ENCODE measurements around the gene ZNF407.

The ZNF407 gene

GRCh38 chr18:74654638-74655037 is 57.0 kb downstream of the ZNF407 start:
- Histone ChIP-seq H3K27me3 (ENCODE audit: insufficient read depth, poor library complexity, severe bottlenecking) (no peaks in the 10 kb centered on the region), H3K4me3 (replicated peaks; ENCODE audit: insufficient read depth, low read length) (no peak overlapping the region), H3K27ac (replicated peaks) (no peak overlapping the region)
- DNase-seq (ENCODE audit: low read depth in 1 of 2, low spot score in 1 of 2) = no peak
- no peak for TF ChIP-seq POLR2AphosphoS5 (IDR thresholded peaks at IDR 0.05; ENCODE audit: low read depth)
- no peak for TF ChIP-seq REST (IDR thresholded peaks at IDR 0.05; ENCODE audit: insufficient replicate concordance, low read depth)
- TF ChIP-seq SPI1 (IDR thresholded peaks at IDR 0.05; ENCODE audit: borderline replicate concordance, low read depth) = no peak
- no peak for TF ChIP-seq CTCF (IDR thresholded peaks at IDR 0.05; ENCODE audit: insufficient read depth, low read length)
- TF ChIP-seq GABPA (IDR thresholded peaks at IDR 0.05; ENCODE audit: low read depth) = no peak

GRCh38 chr18:74661008-74661407 is 63.3 kb downstream of the ZNF407 start:
- no peak for DNase-seq (ENCODE audit: low read depth in 1 of 2, low spot score in 1 of 2)
- H3K4me3 ChIP-seq (replicated peaks; ENCODE audit: insufficient read depth, low read length) = no peak overlapping the region
- no peak for TF ChIP-seq SPI1 (IDR thresholded peaks at IDR 0.05; ENCODE audit: borderline replicate concordance, low read depth)
- no peak for TF ChIP-seq GABPA (IDR thresholded peaks at IDR 0.05; ENCODE audit: low read depth)
- no peak for TF ChIP-seq CTCF (IDR thresholded peaks at IDR 0.05; ENCODE audit: insufficient read depth, low read length)
- no peak for TF ChIP-seq POLR2AphosphoS5 (IDR thresholded peaks at IDR 0.05; ENCODE audit: low read depth)
- TF ChIP-seq REST (IDR thresholded peaks at IDR 0.05; ENCODE audit: insufficient replicate concordance, low read depth) = no peak
- no peak overlapping the region for H3K27ac ChIP-seq (replicated peaks)
- no peaks in the 10 kb centered on the region for H3K27me3 ChIP-seq (ENCODE audit: insufficient read depth, poor library complexity, severe bottlenecking)

- DNase-seq (ENCODE audit: low read depth in 1 of 2, low spot score in 1 of 2) = no peak
- no peaks in the 10 kb centered on the region for H3K27me3 ChIP-seq (ENCODE audit: insufficient read depth, poor library complexity, severe bottlenecking)
- no peak overlapping the region for H3K4me3 ChIP-seq (replicated peaks; ENCODE audit: insufficient read depth, low read length)
- H3K27ac ChIP-seq (replicated peaks) = no peak overlapping the region
- TF ChIP-seq SPI1 (IDR thresholded peaks at IDR 0.05; ENCODE audit: borderline replicate concordance, low read depth) (no peak), REST (IDR thresholded peaks at IDR 0.05; ENCODE audit: insufficient replicate concordance, low read depth) (no peak), CTCF (IDR thresholded peaks at IDR 0.05; ENCODE audit: insufficient read depth, low read length) (no peak), POLR2AphosphoS5 (IDR thresholded peaks at IDR 0.05; ENCODE audit: low read depth) (no peak), GABPA (IDR thresholded peaks at IDR 0.05; ENCODE audit: low read depth) (no peak)
These were observed 64.0 kb downstream of the ZNF407 start for GRCh38 chr18:74661691-74662090.
